Activated CD4-positive, alpha-beta T cell treated with anti-CD3 and anti-CD28 coated beads, Interleukin-2, amount 10 ng/mL, durations not matched to agents 24 days and 14 days (primary cell): ENCODE data around the gene PALD1. TPM values are rescaled to one million over a fixed set of nuclear protein-coding genes. Genes with fewer than 3 reads are reported as not detected.
"Not testable (repeated sequence)": the region's sequence is repeated elsewhere in the genome, so short reads cannot be mapped to it uniquely, and the experiment has no call there.

Experiments used
- DNase-seq: peaks from one replicate; pipeline ENCODE4 v3.0.0; 2022
- H3K27ac Mint-ChIP-seq: one replicate; pipeline ENCODE4 v1.8.0; 2022; ENCODE audit warnings: mild to moderate bottlenecking, mixed read lengths
- H3K27me3 Mint-ChIP-seq: one replicate; pipeline ENCODE4 v1.8.0; 2022; ENCODE audit warnings: mixed read lengths
- H3K36me3 Mint-ChIP-seq: one replicate; pipeline ENCODE4 v1.8.0; 2022; ENCODE audit warnings: low read depth, mild to moderate bottlenecking, mixed read lengths
- H3K4me1 Mint-ChIP-seq: one replicate; pipeline ENCODE4 v1.8.0; 2021; ENCODE audit warnings: mixed read lengths
- H3K4me3 Mint-ChIP-seq: one replicate; pipeline ENCODE4 v1.8.0; 2022; ENCODE audit warnings: mild to moderate bottlenecking, moderate library complexity, mixed read lengths
- H3K9me3 Mint-ChIP-seq: one replicate; pipeline ENCODE4 v1.8.0; 2021; ENCODE audit warnings: mixed read lengths
- intact Hi-C: fragments of 100-400 bp; cut with micrococcal nuclease; formaldehyde crosslinking; loops from one replicate; pipeline ENCODE4 v1.15.1; 2023
- total RNA-seq: library from RNA; stranded (reverse); gene quantifications from 2 replicates; pipeline ENCODE4 v1.2.3, GENCODE V29; 2022

The PALD1 gene
- total RNA-seq, 1 donor from 2014 or later = 1.9 TPM

DNA sequence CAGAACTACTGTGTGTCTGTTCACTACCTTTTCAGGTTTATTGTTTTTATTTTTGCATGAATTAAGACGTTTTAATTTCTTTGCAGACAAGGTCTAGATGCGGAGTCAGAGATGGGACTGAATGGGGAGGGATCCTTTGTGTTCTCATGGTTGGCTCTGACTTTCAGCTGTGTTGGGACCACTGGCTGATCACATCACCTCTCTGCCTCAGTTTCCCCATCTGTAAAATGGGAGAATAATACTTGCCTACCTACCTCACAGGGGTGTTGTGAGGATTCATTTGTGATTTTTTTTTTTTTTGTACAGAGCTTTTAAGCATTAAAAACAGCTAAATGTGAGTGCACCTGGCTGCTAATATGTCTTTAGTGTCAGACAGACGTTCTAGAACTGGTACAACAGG lies 89.5 kb downstream of the PALD1 start:
- DNase-seq = no peak
- no peaks in the 10 kb centered on the region for H3K36me3 Mint-ChIP-seq
- H3K9me3 Mint-ChIP-seq = no peaks in the 10 kb centered on the region
- peaks cover 20% of the 10 kb centered on the region for H3K4me1 Mint-ChIP-seq
- H3K27me3 Mint-ChIP-seq = peaks cover 2% of the 10 kb centered on the region
- no peak overlapping the region for H3K4me3 Mint-ChIP-seq
- no peak overlapping the region for H3K27ac Mint-ChIP-seq
- intact Hi-C loops = no loop called here

DNA sequence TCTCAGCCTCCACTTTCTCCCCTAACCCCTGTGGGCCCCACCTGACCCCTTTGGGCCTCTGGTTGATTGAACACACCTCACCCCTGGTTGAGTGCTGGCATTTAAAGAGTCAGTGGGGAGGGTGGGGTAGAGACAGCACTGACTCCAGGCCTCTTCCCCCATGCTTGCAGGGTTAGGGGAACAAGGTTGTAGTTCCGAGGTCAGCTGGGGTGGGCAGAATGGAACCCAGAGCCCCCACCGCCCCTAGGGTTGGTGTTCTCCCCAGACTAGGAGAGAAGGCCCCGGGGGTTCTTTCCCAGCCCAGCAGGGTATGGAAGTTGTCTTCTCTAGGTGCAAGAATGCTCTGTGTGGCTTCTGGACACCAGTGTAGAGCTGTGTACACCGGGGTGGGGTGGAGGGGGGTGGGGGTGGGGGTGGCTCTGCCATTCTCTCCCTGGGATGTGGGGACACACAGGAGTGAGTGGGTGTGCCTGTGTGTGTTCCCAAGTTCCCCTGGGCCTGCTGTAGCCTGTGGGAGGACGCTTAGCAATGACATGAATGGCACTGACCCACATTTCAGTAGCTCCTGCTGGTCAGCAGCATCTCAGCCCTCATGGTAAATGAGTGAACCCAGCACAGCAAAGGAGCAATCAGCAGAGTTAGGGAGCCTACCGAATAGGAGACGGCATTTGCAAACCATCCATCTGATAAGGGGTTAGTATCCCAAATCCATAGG lies 90.4 kb downstream of the PALD1 start:
- Mint-ChIP-seq H3K27me3 (peaks cover 2% of the 10 kb centered on the region), H3K36me3 (no peaks in the 10 kb centered on the region), H3K4me3 (no peak overlapping the region), H3K9me3 (no peaks in the 10 kb centered on the region), H3K4me1 (peaks cover 15% of the 10 kb centered on the region), H3K27ac (no peak overlapping the region)
- DNase-seq = no peak
- intact Hi-C loops = no loop called here

DNA sequence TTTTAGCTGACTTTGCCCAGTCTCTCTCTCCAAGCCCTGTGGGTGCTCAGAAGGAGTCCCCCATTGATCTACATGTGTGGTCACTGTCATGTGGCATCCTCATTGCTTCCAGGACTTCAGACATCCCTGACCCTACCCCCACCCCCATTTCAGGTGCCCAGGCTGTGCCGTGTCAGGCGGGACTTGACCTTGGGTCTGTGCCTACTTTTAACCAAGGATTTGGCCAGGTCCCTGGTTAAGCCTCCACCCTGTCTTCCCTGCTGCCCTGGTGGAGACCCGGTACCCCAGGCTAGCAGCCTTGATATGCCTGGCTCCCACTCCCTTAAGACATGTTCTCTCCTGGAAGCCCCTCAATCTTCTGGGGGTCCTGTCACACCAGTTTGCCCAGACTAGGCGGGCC lies 92.7 kb downstream of the PALD1 start:
- no peak overlapping the region for H3K27ac Mint-ChIP-seq
- intact Hi-C loops = loop anchor here (10.0 kb wide), 1 partner anchor 1154 kb away; no protein-coding TSS in a partner anchor
- peaks cover 22% of the 10 kb centered on the region for H3K4me1 Mint-ChIP-seq

DNA sequence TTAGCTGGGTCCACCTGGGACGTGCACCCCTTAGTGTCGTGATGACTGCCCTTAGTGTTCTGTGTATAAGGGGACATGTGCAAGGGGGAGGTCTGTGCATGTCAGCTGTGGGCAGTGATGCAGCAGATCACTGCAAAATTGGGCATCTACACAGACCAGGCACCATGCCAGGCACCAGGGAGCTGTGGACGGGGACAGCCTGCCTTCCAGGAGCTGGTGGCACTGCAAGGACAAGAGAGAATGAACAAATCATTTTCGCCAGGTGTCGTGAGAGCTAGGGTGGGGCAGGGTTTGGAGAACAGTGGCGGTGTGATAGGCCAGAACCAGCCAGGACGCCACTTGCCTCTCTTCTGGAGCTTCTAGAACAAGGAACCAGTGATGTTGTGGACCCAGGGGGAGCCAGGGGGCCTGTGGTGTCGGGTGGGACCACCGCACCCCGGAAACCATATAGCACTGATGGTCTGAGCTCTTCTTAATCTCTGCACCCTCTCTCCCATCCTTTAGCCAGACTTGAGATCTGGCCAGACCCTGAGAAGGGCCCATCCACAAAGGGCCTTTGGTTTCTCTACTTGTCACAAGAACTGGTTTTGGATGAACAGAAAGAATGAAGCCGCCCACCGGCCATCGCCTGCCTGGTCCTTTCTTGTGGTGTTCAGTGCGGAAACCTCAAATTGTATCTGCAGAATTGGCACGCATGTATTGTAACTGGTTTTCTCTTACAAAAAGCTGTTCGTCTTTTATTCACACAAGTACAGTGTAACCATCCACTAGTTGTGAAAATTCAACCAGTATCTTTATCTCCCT lies 93.3 kb downstream of the PALD1 start:
- Mint-ChIP-seq H3K36me3 (no peaks in the 10 kb centered on the region), H3K4me1 (peaks cover 28% of the 10 kb centered on the region), H3K27ac (no peak overlapping the region), H3K27me3 (peaks cover 2% of the 10 kb centered on the region), H3K4me3 (no peak overlapping the region), H3K9me3 (no peaks in the 10 kb centered on the region)
- intact Hi-C loops = loop anchor here (10.0 kb wide), 1 partner anchor 1153 kb away; no protein-coding TSS in a partner anchor
- no peak for DNase-seq

More for the DNA sequence above, 92.7 kb downstream of the PALD1 start:
- Mint-ChIP-seq H3K36me3 (no peaks in the 10 kb centered on the region), H3K9me3 (no peaks in the 10 kb centered on the region), H3K27me3 (peaks cover 2% of the 10 kb centered on the region), H3K4me3 (no peak overlapping the region)
- no peak for DNase-seq

DNA sequence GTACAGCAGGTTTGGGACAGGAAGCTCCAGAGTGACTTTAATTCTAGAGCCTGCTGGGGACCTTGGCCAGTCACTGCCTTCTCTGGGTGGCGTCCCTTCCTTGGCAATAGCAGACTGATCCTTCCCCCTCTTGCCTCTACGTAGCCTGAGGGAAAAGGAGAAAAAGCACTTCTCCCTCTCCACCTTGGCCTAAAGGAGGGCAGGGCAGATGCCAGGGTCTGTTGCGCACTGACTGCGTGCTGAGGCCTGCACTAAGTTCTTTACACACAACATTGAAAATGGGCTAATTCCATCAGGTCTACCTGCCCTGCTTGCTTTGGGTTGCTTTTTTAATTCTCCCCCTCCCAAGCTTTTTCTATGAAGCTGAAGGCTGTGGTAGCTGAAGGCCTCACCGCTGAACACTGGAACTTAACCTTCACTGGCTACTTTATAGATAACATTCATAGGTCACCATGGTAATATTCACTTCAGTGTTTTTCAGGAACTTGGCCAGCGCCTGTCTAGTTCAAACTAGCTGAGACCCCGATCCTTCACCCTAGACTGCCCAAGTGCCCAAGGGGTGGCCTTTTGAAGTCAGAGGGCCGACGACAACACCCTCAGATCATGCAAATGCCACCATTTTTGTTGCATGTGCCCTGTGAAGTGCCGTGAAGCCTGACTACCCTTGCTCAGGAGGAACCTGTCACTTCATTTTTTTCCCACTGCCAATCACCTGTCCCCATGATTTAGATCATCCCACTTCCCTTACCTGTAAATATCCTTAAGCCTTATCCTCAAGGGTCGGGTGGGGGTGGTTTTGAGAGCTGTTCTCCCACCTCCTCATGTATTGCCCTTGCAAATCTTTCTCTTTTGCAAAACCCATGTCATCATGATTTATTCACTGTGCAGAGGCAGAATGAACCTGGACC lies 95.3 kb downstream of the PALD1 start:
- Mint-ChIP-seq H3K36me3 (no peaks in the 10 kb centered on the region), H3K27me3 (peaks cover 2% of the 10 kb centered on the region), H3K4me1 (peaks cover 45% of the 10 kb centered on the region), H3K9me3 (no peaks in the 10 kb centered on the region), H3K27ac (no peak overlapping the region), H3K4me3 (no peak overlapping the region)
- intact Hi-C loops = loop anchor here (10.0 kb wide), 1 partner anchor 1151 kb away; no protein-coding TSS in a partner anchor
- DNase-seq = no peak

DNA sequence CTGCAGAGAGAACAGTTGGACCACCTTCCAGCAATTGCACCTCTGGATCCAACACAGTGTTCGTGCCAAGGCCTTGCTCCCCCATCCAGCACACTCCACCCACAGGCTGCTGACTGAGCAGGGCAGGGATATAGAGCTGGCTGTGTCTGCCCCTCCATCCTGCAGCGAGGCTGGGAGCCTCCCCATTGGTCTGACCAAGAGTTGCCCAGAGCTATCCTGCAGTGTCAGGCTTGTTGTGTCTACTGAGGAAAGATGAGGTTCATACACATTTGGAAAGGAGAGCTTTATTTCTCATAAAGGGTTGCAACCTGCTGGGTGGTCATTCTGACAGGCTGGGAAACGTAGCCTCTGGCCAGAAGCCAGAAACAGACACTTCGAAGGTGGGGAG lies 96.9 kb downstream of the PALD1 start:
- intact Hi-C loops = loop anchor here (5.0 to 10.0 kb wide), 2 partner anchors 257 to 1149 kb away; no protein-coding TSS in a partner anchor
- Mint-ChIP-seq H3K9me3 (peaks cover 3% of the 10 kb centered on the region), H3K36me3 (peaks cover 2% of the 10 kb centered on the region), H3K27me3 (no peaks in the 10 kb centered on the region), H3K4me1 (peaks cover 50% of the 10 kb centered on the region), H3K27ac (peak overlapping the region; percentile 4), H3K4me3 (no peak overlapping the region)
- no peak for DNase-seq

DNA sequence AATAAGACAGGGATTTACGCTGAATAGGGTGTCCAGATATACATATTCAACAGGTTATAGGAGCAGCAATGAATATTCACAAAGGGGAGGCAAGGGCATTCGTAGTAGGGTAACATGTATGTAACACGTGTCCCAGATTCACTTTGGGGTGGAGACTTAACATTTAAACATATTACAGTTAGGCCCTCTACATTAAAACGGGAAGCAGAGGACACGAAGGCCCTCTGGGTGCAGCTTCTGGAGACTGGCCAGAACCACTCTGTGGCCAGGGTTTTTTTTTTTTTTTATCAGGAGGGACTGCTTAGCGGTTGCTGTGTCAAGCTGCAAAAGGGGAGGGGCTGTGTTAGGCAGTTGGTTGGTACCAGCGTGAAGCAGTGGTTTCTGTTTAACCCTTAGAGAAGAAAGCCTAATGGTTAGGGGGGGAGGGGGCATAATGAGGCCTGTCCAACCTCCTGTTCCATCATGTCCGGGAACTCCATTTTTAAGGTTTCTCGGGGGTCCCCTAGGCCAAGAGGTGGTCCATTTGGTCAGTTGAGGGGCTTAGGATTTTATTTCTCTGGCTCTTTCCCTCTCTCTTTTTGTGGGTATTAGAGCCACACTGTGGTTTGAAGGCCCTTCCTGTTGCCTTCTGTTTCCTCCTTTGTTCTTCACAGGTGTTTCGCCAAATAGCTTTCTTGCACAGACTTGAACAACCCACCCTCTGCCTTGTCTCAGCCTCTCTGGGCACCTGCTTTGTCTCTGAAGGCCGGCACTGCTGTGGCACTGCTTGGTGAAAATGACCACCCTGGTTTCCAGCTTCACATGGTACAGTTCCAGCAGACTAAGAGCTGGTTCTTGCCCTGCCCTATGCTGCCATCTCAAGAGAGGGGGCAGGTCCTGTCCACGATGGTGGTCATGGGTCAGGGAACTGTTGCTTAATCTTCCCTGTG lies 97.6 kb downstream of the PALD1 start:
- Mint-ChIP-seq H3K27ac (peak overlapping the region; percentile 94), H3K9me3 (peaks cover 3% of the 10 kb centered on the region), H3K4me1 (peaks cover 50% of the 10 kb centered on the region), H3K4me3 (peak overlapping the region; percentile 33), H3K27me3 (no peaks in the 10 kb centered on the region), H3K36me3 (peaks cover 2% of the 10 kb centered on the region)
- peak; percentile 68 for DNase-seq
- intact Hi-C loops = loop anchor here (5.0 to 10.0 kb wide), 2 partner anchors 256 to 1149 kb away; no protein-coding TSS in a partner anchor

DNA sequence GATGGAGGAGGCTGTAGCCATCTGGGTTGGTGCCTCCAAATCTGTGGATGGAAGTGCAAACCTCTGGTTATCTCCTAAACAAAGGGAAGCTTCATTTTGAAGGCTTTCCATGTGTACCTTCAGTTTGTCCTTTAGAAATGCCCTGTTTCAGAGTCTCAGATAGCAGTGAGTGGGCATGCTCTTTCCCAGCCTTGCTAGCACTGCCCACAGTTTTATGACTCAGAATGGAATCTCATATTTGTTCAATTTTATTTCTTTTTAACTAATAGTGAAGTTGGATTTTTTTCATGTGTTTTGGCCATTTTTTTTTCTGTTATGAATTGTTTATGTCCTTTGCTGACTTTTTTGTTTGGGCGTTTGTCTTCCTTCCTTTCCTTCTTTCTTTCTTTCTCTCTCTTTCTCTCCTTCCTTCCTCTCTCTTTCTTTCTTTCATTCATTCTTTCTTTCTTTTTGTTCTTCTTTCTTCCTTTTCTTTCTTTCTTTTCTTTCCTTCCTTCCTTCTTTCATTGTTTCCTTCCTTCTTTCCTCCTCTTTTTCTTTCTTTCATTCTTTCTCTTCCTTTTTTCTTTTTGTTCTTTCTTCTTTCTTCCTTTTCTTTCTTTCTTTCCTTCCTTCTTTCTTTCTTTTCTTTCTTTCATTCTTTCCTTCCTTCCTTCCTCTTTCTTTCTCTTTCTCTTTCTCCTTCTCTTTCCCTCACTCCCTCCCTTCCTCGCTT lies 98.4 kb downstream of the PALD1 start:
- peaks cover 50% of the 10 kb centered on the region for H3K4me1 Mint-ChIP-seq
- intact Hi-C loops = loop anchor here (5.0 to 10.0 kb wide), 2 partner anchors 255 to 1148 kb away; no protein-coding TSS in a partner anchor
- no peaks in the 10 kb centered on the region for H3K27me3 Mint-ChIP-seq
- peaks cover 3% of the 10 kb centered on the region for H3K9me3 Mint-ChIP-seq
- peaks cover 2% of the 10 kb centered on the region for H3K36me3 Mint-ChIP-seq
- DNase-seq = no peak
- peak overlapping the region; percentile 94 for H3K27ac Mint-ChIP-seq
- H3K4me3 Mint-ChIP-seq = peak overlapping the region; percentile 64

DNA sequence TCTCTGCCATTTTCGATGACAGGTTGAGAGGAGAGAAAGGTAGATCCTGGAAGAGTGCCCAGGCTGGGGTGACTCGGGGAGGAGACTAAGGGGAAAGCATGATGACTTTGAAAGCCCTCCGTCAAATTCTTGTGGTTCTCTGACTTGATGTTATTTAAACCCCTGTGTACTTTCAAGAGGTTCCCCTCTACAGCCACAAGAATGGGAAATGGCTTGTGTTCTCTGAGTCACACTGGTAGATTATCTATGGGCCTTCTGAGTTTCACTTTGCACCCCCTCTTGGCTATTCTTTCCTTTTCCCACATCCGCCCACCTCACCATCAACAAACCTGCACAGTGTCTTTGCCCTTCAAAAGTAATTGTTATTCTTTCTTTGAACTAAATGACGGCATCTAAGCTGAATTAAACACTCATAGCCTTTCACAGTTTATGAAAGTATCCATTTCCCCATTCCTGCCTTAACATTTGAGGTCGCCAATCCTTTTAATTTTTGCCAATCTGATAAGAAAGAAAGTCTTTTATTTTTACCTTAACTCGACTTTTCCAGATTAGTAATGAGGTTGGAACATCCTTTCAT lies 99.9 kb downstream of the PALD1 start:
- H3K9me3 Mint-ChIP-seq = peaks cover 3% of the 10 kb centered on the region
- intact Hi-C loops = loop anchor here (1.0 to 10.0 kb wide), 7 partner anchors 19 to 1146 kb away; partner anchors contain the start of gene PRF1
- H3K27ac Mint-ChIP-seq = peak overlapping the region; percentile 94
- peak overlapping the region; percentile 55 for H3K4me3 Mint-ChIP-seq
- H3K4me1 Mint-ChIP-seq = peaks cover 45% of the 10 kb centered on the region
- H3K36me3 Mint-ChIP-seq = peaks cover 2% of the 10 kb centered on the region
- peaks cover 2% of the 10 kb centered on the region for H3K27me3 Mint-ChIP-seq
- peak; percentile 90 for DNase-seq

DNA sequence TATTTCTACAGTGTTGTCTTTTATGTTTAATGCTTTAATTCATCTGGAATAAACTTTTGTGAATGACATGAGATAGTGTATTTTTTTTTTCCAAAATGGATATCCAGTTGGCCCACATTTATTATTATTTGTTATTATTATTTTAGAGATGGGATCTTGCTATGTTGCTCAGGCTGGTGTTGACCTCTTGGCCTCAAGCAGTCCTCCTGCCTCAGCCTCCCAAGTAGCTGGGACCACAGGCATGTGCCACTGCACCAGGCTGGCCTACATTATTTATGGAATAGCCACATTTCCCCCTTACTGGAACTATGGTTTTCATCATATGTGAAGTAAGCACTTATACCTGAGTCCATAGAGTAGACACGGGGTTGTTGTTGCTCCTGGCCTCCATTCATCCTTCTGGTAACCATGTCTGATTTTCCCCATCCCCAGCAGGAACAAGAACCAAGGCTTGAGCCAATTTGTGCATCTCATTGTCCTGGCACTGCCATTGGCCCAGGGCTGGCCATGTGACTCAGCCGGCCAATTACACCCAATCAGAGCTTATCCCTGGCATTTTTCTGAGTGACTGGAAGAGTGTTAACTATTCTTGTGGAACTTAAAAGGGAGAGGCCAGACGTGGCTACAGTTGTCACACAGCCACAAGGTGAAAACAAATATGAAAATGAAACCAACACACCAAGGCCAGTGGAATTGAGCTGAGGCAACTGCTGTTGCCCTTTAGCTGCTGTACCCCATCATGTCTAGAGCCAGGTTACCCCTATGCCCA lies 100.9 kb downstream of the PALD1 start:
- H3K27me3 Mint-ChIP-seq = peaks cover 3% of the 10 kb centered on the region
- DNase-seq = peak; percentile 83
- H3K36me3 Mint-ChIP-seq = peaks cover 2% of the 10 kb centered on the region
- intact Hi-C loops = loop anchor here (1.0 to 10.0 kb wide), 3 partner anchors 8 to 1145 kb away; no protein-coding TSS in a partner anchor
- H3K27ac Mint-ChIP-seq = peak overlapping the region; percentile 96
- H3K4me3 Mint-ChIP-seq = peak overlapping the region; percentile 79
- H3K4me1 Mint-ChIP-seq = peaks cover 45% of the 10 kb centered on the region
- H3K9me3 Mint-ChIP-seq = peaks cover 3% of the 10 kb centered on the region

DNA sequence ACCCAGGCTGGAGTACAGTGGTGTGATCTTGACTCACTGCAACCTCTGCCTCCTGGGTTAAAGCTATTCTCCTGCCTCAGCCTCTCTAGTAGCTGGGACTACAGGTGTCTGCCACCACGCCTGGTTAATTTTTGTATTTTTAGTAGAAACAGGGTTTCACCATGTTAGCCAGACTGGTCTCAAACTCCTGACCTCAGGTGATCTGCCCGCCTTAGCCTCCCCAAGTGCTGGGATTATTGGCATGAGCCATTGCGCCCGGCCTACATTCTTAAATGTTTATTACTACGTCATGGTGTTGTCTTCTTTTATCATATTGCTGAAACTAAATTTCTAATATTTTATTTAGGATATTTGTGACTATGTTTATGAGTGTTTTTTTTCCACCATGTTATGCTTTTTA lies 102.6 kb downstream of the PALD1 start:
- H3K4me1 Mint-ChIP-seq = peaks cover 45% of the 10 kb centered on the region
- H3K4me3 Mint-ChIP-seq, H3K9me3 Mint-ChIP-seq, H3K36me3 Mint-ChIP-seq, H3K27ac Mint-ChIP-seq, H3K27me3 Mint-ChIP-seq, DNase-seq, intact Hi-C loops: not testable (repeated sequence)
